Measurements from ENCODE around the gene CNST. TPM values are rescaled to one million over a fixed set of nuclear protein-coding genes. Genes with fewer than 3 reads are reported as not detected.
"Not testable (repeated sequence)": the region's sequence is repeated elsewhere in the genome, so short reads cannot be mapped to it uniquely, and the experiment has no call there.

Gene CNST
- total and polyA plus RNA-seq, 7 experiments from 2014 or later = 30.5 to 111 (median 77.5) TPM

DNA sequence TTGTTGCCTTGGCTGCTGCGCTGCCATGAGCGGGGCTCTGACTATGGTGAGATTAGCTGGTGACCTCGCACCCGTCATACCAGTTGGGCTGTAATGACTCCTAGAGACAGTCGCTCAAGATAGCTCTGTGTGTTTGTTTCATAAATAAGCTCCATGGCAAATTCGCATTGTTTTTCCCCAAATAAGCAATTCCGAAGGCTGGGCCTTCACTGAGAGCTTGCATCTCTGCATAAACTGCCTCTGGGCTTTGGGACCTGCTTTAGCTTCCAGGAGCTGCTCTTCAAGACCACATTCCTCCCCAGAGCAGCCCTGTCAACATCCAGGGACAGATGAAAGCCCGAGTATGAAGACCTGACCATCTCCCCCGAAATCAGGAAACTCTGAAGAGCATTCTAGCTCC lies 117.3 kb downstream of the CNST start:
- Mint-ChIP-seq H3K9me3 (no peaks in the 10 kb centered on the region), H3K36me3 (peaks cover 0 to 3% (median 0%) of the 10 kb centered on the region in 5 donors), H3K27ac (no peak overlapping the region), H3K4me1 (no peaks in the 10 kb centered on the region), H3K27me3 (no peaks in the 10 kb centered on the region), H3K4me3 (no peak overlapping the region)
- intact Hi-C loops (cut with micrococcal nuclease) = no loop called here
- Histone ChIP-seq H3K27me3 (ENCODE audit: control insufficient read depth in 2 of 2, insufficient read depth in 2 of 2, low read length in 2 of 2) (no peaks in the 10 kb centered on the region), H3K36me3 (ENCODE audit: control insufficient read depth in 2 of 3, insufficient read depth in 3 of 3, low read length in 3 of 3) (no peaks in the 10 kb centered on the region), H3K9me3 (ENCODE audit: control insufficient read depth in 2 of 3, low read length in 3 of 3) (no peaks in the 10 kb centered on the region), H3K27ac (ENCODE audit: low read depth, low read length) (no peak overlapping the region), H3K4me3 (ENCODE audit: low read length) (no peak overlapping the region), H3K4me1 (ENCODE audit: control insufficient read depth in 2 of 2, insufficient read depth in 2 of 2, low read length in 2 of 2) (no peaks in the 10 kb centered on the region)
- ChIA-PET POLR2A (interaction anchor here (0.5 kb wide), 1 partner anchor 85 kb away, joined by 3 read pairs; no protein-coding TSS in a partner anchor), CTCF (no interaction called here)
- ATAC-seq (no peak), DNase-seq (no peak)

DNA sequence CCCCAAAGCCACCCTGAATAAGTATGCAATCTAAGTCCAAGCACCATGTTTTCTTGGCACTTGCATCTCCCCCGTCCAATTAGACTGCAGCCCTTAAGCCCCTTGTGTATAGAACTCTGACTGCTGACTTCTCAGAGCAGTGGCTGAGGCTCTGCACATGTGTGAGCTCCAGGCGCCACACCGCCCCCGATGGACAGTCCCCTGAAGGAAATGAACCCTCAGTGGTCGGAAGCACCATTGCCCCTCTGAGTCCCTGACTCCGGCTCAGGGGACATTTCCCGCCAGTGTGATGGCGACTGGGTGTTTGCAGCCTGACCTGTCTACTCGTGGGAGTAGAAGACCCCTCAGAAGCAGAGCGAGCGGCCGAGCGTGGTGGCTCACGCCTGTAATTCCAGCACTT lies 120.7 kb downstream of the CNST start:
- Mint-ChIP-seq H3K4me1 (peaks cover 0 to 5% (median 0%) of the 10 kb centered on the region in 7 donors), H3K27ac (no peak overlapping the region)
- POLR2A ChIA-PET = no interaction called here

DNA sequence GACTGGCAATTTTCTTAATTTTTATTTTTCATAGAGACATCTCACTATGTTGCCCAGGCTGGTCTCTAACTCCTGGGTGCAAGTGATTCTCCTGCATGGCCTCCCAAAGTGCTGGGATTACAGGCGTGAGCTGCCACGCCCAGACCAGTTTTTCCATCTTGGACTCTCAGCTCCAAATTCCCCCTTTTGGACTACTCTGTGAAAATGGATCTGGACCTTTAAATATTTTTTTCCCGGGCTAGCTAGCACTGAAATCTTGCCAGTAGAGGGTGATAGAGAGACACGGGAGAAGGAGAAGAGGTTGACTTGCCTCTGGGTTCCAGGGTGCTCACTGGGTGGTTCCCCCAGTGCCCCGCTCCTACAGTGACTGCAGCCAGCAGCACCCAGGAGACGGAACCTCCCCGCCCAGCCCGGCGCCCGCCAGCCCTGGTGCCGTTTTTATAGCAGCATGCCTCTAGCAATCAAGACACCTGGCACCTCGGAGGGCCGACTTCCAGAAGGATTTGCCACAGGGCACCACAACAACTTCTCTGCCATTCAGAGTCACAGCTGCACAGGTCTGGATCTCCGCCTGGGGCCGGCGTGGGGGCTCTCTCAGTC lies 123.3 kb downstream of the CNST start:
- peak; percentile 98 for ATAC-seq
- H3K27me3 Mint-ChIP-seq = no peaks in the 10 kb centered on the region
- no peak overlapping the region for H3K4me3 ChIP-seq (ENCODE audit: low read length)
- no peaks in the 10 kb centered on the region for H3K27me3 ChIP-seq (ENCODE audit: control insufficient read depth in 2 of 2, insufficient read depth in 2 of 2, low read length in 2 of 2)
- H3K4me1 ChIP-seq (ENCODE audit: control insufficient read depth in 2 of 2, insufficient read depth in 2 of 2, low read length in 2 of 2) = no peaks in the 10 kb centered on the region
- peaks cover 0 to 5% (median 0%) of the 10 kb centered on the region in 5 donors for H3K36me3 Mint-ChIP-seq
- H3K27ac Mint-ChIP-seq = no peak overlapping the region
- H3K36me3 ChIP-seq (ENCODE audit: control insufficient read depth in 2 of 3, insufficient read depth in 3 of 3, low read length in 3 of 3) = no peaks in the 10 kb centered on the region
- ChIA-PET POLR2A (no interaction called here), CTCF (interaction anchor here (0.5 to 0.7 kb wide), 4 partner anchors 47 to 615 kb away, joined by 4 to 6 read pairs (median 4); no protein-coding TSS in a partner anchor)
- intact Hi-C loops (cut with micrococcal nuclease) = loop anchor here (1.0 kb wide), 2 partner anchors 10 to 65 kb away; no protein-coding TSS in a partner anchor
- peak; percentile 10 to 55 (median 42) for DNase-seq
- peaks cover 0 to 5% (median 0%) of the 10 kb centered on the region in 7 donors for H3K4me1 Mint-ChIP-seq
- H3K9me3 ChIP-seq (ENCODE audit: control insufficient read depth in 2 of 3, low read length in 3 of 3) = no peaks in the 10 kb centered on the region
- no peak overlapping the region for H3K27ac ChIP-seq (ENCODE audit: low read depth, low read length)
- H3K4me3 Mint-ChIP-seq = peak overlapping the region in 2 of 10 donors; percentile 16 to 27
- H3K9me3 Mint-ChIP-seq = peaks cover 0 to 23% (median 7%) of the 10 kb centered on the region in 11 donors

More for the DNA sequence above, 120.7 kb downstream of the CNST start:
- no peak overlapping the region for H3K27ac ChIP-seq (ENCODE audit: low read depth, low read length)
- H3K27me3 ChIP-seq (ENCODE audit: control insufficient read depth in 2 of 2, insufficient read depth in 2 of 2, low read length in 2 of 2) = no peaks in the 10 kb centered on the region
- Mint-ChIP-seq H3K4me3 (no peak overlapping the region), H3K9me3 (peaks cover 0 to 8% (median 0%) of the 10 kb centered on the region in 11 donors), H3K36me3 (peaks cover 0 to 3% (median 0%) of the 10 kb centered on the region in 5 donors), H3K27me3 (no peaks in the 10 kb centered on the region)
- H3K4me1 ChIP-seq (ENCODE audit: control insufficient read depth in 2 of 2, insufficient read depth in 2 of 2, low read length in 2 of 2) = no peaks in the 10 kb centered on the region
- no peak for DNase-seq
- intact Hi-C loops (cut with micrococcal nuclease) = no loop called here
- CTCF ChIA-PET = no interaction called here
- no peaks in the 10 kb centered on the region for H3K9me3 ChIP-seq (ENCODE audit: control insufficient read depth in 2 of 3, low read length in 3 of 3)
- no peak for ATAC-seq
- no peaks in the 10 kb centered on the region for H3K36me3 ChIP-seq (ENCODE audit: control insufficient read depth in 2 of 3, insufficient read depth in 3 of 3, low read length in 3 of 3)
- no peak overlapping the region for H3K4me3 ChIP-seq (ENCODE audit: low read length)

DNA sequence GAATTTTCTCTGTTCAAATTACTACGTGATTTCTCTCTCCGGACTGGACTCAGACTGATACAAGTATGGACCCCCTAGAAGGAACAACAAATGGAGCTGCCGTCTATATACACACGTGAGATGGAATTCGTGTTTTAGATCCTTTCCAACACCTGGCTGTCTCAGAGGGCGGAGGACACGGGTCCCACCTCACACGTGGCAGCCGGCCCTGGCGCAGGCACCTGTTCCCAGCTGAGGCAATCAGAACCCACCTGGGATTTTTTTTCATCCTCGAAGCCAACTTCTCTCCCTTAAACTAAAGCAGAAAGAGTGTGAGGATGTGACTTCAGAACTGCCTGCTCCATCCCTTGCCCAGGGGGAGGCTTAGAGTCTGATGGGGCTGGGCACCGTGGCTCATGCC lies 123.8 kb downstream of the CNST start:
- Mint-ChIP-seq H3K36me3 (peaks cover 0 to 5% (median 0%) of the 10 kb centered on the region in 5 donors), H3K27ac (no peak overlapping the region), H3K4me3 (no peak overlapping the region), H3K4me1 (peaks cover 0 to 5% (median 0%) of the 10 kb centered on the region in 7 donors), H3K27me3 (no peaks in the 10 kb centered on the region), H3K9me3 (peaks cover 0 to 28% (median 7%) of the 10 kb centered on the region in 11 donors)
- Histone ChIP-seq H3K36me3 (ENCODE audit: control insufficient read depth in 2 of 3, insufficient read depth in 3 of 3, low read length in 3 of 3) (no peaks in the 10 kb centered on the region), H3K27ac (ENCODE audit: low read depth, low read length) (no peak overlapping the region), H3K9me3 (ENCODE audit: control insufficient read depth in 2 of 3, low read length in 3 of 3) (no peaks in the 10 kb centered on the region), H3K4me1 (ENCODE audit: control insufficient read depth in 2 of 2, insufficient read depth in 2 of 2, low read length in 2 of 2) (no peaks in the 10 kb centered on the region), H3K4me3 (ENCODE audit: low read length) (no peak overlapping the region), H3K27me3 (ENCODE audit: control insufficient read depth in 2 of 2, insufficient read depth in 2 of 2, low read length in 2 of 2) (no peaks in the 10 kb centered on the region)
- no peak for ATAC-seq
- ChIA-PET CTCF (interaction anchor here (0.5 to 1.0 kb wide), 2 partner anchors 22 to 614 kb away, joined by 3 to 4 read pairs; no protein-coding TSS in a partner anchor), POLR2A (no interaction called here)
- DNase-seq = no peak
- intact Hi-C loops (cut with micrococcal nuclease) = no loop called here

DNA sequence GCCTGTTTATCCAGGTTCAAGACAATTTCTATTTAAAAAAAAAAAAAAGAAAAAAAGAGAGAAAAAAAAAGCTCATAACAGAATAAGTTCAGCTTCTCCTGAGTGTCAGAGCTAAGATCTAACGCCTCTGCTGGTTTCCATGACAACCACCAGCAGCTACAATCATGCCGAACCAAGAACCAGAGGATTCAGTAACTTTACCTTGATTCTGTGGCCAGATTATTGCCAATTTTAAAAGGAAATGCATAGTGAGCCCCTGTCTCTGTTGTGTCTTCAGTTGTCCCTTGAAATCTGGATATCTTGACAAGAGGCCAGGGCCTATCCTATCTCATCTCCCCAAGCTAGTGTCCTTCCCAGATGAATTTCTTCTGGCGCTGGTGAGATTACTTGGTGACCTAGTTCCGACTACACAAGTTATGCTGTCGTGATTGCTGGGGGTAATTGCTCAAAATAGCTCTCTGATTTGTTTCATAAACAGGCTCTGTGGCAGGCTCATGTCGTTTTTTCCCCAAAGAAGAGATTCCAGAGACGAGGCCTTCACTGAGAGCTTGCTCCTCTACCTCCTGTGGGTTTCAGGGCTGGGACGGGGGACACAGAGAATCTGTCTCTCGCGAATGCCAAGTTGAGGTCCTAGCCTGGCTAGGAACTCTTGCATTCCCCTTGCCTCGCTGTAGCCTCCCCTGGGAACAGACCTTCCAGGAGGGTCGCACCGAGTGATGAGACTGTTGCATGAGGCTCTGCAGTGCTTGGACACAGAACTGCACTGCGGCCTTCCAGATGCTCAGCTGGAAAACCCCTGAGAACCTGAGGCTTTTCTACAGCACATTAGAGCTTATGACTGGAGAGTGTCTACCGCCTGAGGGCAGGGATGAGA lies 125.6 kb downstream of the CNST start:
- ChIA-PET POLR2A (no interaction called here), CTCF (interaction anchor here (0.5 kb wide), 1 partner anchor 200 kb away, joined by 4 read pairs; no protein-coding TSS in a partner anchor)
- H3K27ac ChIP-seq (ENCODE audit: low read depth, low read length) = no peak overlapping the region
- H3K4me1 Mint-ChIP-seq = peaks cover 0 to 5% (median 0%) of the 10 kb centered on the region in 7 donors
- H3K4me3 Mint-ChIP-seq = no peak overlapping the region
- H3K4me1 ChIP-seq (ENCODE audit: control insufficient read depth in 2 of 2, insufficient read depth in 2 of 2, low read length in 2 of 2) = no peaks in the 10 kb centered on the region
- no peaks in the 10 kb centered on the region for H3K9me3 ChIP-seq (ENCODE audit: control insufficient read depth in 2 of 3, low read length in 3 of 3)
- peaks cover 0 to 5% (median 0%) of the 10 kb centered on the region in 5 donors for H3K36me3 Mint-ChIP-seq
- H3K4me3 ChIP-seq (ENCODE audit: low read length) = no peak overlapping the region
- no peaks in the 10 kb centered on the region for H3K27me3 Mint-ChIP-seq
- intact Hi-C loops (cut with micrococcal nuclease) = no loop called here
- H3K9me3 Mint-ChIP-seq = peaks cover 0 to 28% (median 7%) of the 10 kb centered on the region in 11 donors
- H3K27me3 ChIP-seq (ENCODE audit: control insufficient read depth in 2 of 2, insufficient read depth in 2 of 2, low read length in 2 of 2) = no peaks in the 10 kb centered on the region
- H3K36me3 ChIP-seq (ENCODE audit: control insufficient read depth in 2 of 3, insufficient read depth in 3 of 3, low read length in 3 of 3) = no peaks in the 10 kb centered on the region
- DNase-seq (no peak), ATAC-seq (no peak)
- peak overlapping the region in 4 of 9 donors; percentile 9 to 69 (median 33) for H3K27ac Mint-ChIP-seq

DNA sequence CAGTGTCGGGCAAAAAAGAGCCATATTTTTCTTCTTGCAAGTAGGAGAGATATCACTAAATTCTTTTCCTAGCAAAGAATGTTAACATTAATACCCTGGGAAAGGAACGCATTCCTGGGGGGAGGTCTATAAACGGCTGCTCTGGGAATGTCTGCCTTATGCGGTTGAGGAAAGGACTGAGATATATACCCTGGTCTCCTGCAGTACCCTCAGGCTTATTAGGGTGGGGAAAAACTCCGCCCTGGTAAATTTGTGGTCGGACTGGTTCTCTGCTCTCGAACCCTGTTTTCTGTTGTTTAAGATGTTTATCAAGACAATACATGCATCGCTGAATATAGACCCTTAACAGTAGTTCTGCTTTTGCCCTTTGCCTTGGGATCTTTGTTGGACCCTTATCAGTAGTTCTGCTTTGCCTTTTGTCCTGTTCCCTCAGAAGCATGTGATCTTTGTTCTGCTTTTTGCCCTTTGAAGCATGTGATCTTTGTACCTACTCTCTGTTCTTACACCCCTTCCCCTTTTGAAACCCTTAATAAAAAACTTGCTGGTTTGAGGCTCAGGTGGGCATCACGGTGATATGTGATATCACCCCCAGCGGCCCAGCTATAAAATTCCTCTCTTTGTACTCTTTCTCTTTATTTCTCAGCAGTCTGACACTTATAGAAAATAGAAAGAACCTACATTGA lies 128.1 kb downstream of the CNST start:
- H3K27ac ChIP-seq (ENCODE audit: low read depth, low read length); H3K27me3 Mint-ChIP-seq; H3K4me3 ChIP-seq (ENCODE audit: low read length); H3K4me1 Mint-ChIP-seq; H3K36me3 Mint-ChIP-seq; H3K36me3 ChIP-seq (ENCODE audit: control insufficient read depth in 2 of 3, insufficient read depth in 3 of 3, low read length in 3 of 3); ATAC-seq; H3K27me3 ChIP-seq (ENCODE audit: control insufficient read depth in 2 of 2, insufficient read depth in 2 of 2, low read length in 2 of 2); H3K9me3 ChIP-seq (ENCODE audit: control insufficient read depth in 2 of 3, low read length in 3 of 3); DNase-seq; H3K4me1 ChIP-seq (ENCODE audit: control insufficient read depth in 2 of 2, insufficient read depth in 2 of 2, low read length in 2 of 2); POLR2A ChIA-PET; intact Hi-C loops (cut with micrococcal nuclease): not testable (repeated sequence)
- peak overlapping the region in 1 of 10 donors; percentile 45 for H3K4me3 Mint-ChIP-seq
- peaks cover 0 to 28% (median 7%) of the 10 kb centered on the region in 11 donors for H3K9me3 Mint-ChIP-seq
- H3K27ac Mint-ChIP-seq = peak overlapping the region in 3 of 9 donors; percentile 48 to 91 (median 58)
- CTCF ChIA-PET = interaction anchor here (1.0 kb wide), 1 partner anchor 196 kb away, joined by 3 read pairs; no protein-coding TSS in a partner anchor
